HEK293T (cell line): ENCODE results near the gene USF2.

Source experiments
- ARNT ChIP-seq: fragments of 450-650 bp; IDR thresholded peaks from 2 replicates; pipeline ENCODE4 v1.6.1; 2017; ENCODE audit warnings: mild to moderate bottlenecking
- BHLHE40 ChIP-seq: fragments of 450-650 bp; IDR thresholded peaks from 2 replicates; pipeline ENCODE4 v1.6.1; 2016; ENCODE audit warnings: mild to moderate bottlenecking, moderate library complexity, borderline replicate concordance
- CTBP1 ChIP-seq: fragments of 450-650 bp; IDR thresholded peaks from 2 replicates; pipeline ENCODE4 v1.6.1; 2016; ENCODE audit warnings: borderline replicate concordance
- ELF4 ChIP-seq: fragments of 450-650 bp; IDR thresholded peaks from 2 replicates; pipeline ENCODE4 v1.6.1; 2017; ENCODE audit warnings: antibody characterized with exemption
- FOXA1 ChIP-seq: fragments of 450-650 bp; IDR thresholded peaks from 2 replicates; pipeline ENCODE4 v1.6.1; 2016; ENCODE audit warnings: mild to moderate bottlenecking
- FOXK2 ChIP-seq: fragments of 450-650 bp; IDR thresholded peaks from 2 replicates; pipeline ENCODE4 v1.6.1; 2016; ENCODE audit warnings: mild to moderate bottlenecking
- FOXM1 ChIP-seq: fragments of 450-650 bp; IDR thresholded peaks from 2 replicates; pipeline ENCODE4 v1.6.1; 2017; ENCODE audit warnings: mild to moderate bottlenecking, borderline replicate concordance
- HDGF ChIP-seq: fragments of 450-650 bp; IDR thresholded peaks from 2 replicates; pipeline ENCODE4 v1.6.1; 2017; ENCODE audit warnings: antibody characterized with exemption, borderline replicate concordance
- LEF1 ChIP-seq: fragments of 450-650 bp; IDR thresholded peaks from 2 replicates; pipeline ENCODE4 v1.6.1; 2017; ENCODE audit warnings: mild to moderate bottlenecking, borderline replicate concordance
- SP1 ChIP-seq: fragments of 450-650 bp; IDR thresholded peaks from 2 replicates; pipeline ENCODE4 v1.6.1; 2017
- SUZ12 ChIP-seq: fragments of 450-650 bp; IDR thresholded peaks from 2 replicates; pipeline ENCODE4 v1.6.1; 2016; ENCODE audit warnings: mild to moderate bottlenecking
- TARDBP ChIP-seq: fragments of 450-650 bp; IDR thresholded peaks from 2 replicates; pipeline ENCODE4 v1.6.1; 2016
- ZNF384 ChIP-seq: fragments of 450-650 bp; IDR thresholded peaks from 2 replicates; pipeline ENCODE4 v1.6.1; 2016
- TF ChIP-seq, protein P1 (sequence below): fragments of 450-650 bp; IDR thresholded peaks from 2 replicates; pipeline ENCODE4 v1.6.1; 2016

DNA sequence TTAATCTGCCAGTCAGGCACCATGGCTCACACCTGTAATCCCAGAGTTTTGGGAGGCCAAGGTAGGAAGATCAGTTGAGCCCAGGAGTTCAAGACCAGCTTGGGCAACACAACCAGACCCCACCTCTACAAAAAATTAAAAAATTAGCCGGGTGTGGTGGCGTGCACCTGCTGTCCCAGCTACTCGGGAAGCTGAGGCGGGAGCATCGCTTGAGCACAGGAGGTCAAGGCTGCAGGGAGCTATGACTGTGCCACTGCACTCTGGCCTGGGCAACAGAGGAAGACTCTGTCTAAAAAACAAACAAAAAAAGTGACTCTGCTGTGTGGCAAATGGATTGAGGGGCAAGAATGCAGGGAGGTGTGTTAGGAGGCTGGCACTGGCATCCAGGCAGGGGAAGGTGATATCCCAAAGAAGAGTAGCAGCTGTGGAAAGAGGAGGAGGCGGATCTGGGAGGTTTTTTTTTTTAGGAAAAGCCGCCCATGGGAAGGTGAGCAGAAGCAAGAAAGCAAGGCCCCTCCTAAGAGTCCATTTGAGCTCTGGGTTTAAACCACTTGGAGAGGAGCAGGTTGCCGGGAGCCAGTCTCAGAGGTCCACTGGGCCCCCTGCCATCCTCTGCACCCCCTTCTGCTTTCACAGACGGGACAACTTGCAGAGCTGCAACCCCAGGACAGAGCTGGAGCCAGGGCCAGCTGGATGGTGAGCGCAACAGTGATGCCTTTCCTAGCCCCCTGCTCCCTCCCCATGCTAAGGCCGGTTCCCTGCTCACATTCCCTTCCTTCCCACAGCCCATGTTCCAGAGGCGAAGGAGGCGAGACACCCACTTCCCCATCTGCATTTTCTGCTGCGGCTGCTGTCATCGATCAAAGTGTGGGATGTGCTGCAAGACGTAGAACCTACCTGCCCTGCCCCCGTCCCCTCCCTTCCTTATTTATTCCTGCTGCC, 15.7 kb downstream of the USF2 start:
- TF ChIP-seq SP1 (no peak), TARDBP (no peak), ARNT (no peak), BHLHE40 (no peak), FOXK2 (no peak), SUZ12 (no peak), FOXM1 (no peak), FOXA1 (no peak), LEF1 (no peak), ELF4 (no peak), CTBP1 (no peak), ZNF384 (no peak), HDGF (no peak)
- TF ChIP-seq, protein P1, sequence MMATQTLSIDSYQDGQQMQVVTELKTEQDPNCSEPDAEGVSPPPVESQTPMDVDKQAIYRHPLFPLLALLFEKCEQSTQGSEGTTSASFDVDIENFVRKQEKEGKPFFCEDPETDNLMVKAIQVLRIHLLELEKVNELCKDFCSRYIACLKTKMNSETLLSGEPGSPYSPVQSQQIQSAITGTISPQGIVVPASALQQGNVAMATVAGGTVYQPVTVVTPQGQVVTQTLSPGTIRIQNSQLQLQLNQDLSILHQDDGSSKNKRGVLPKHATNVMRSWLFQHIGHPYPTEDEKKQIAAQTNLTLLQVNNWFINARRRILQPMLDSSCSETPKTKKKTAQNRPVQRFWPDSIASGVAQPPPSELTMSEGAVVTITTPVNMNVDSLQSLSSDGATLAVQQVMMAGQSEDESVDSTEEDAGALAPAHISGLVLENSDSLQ, result no peak
